GM19395 (cell line): ENCODE results near the gene SMG6.
A peak's percentile ranks its signal among the peaks of the same experiment; 100 is the strongest.

Experiments
- ATAC-seq: cut with Tn5 transposase; IDR thresholded peaks from one replicate; pipeline ENCODE4 v1.9.1; 2021; ENCODE audit warnings: mild to moderate bottlenecking, moderate library complexity; ENCODE audit not compliant: unreplicated experiment

SMG6 gene

DNA sequence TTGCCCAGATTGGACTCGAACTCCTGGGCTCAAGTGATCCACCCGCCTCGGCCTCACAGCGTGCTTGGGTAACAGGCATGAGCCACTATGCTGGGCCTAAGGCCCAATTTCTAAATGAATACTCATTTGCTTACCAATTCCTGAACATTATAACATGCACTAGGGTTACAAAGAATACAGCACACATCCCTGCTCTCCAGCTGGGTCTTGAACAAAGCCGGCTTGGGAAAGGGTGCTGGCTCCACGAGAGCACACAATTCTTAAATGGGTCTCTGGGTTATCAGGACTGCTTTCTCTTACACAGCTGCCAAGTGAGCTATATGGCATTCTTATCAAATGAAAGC lies 190.3 kb downstream of the SMG6 start:
- no peak for ATAC-seq

DNA sequence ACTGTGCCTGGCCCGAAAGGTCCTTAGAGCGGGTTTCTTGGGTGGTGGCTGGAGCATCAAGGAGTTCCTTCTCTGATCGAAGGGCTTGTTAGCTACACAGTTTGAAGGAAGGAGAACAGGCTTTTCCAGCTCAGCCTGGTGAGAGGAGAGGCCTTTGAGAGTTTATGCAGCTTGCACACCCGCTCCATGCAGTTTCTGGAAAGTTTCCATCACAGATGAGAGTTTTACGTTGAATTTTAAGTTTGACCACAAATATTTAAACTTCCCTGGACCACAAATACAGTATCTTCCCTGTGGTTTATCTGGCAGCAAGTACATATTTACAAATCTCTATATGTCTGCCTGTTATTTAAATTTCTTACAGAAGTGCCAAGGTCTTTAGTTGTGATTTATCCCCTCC lies 191.9 kb downstream of the SMG6 start:
- ATAC-seq: no peak

- ATAC-seq: no peak
These were observed 193.1 kb downstream of the SMG6 start for GRCh38 chr17:2110436-2110835.

DNA sequence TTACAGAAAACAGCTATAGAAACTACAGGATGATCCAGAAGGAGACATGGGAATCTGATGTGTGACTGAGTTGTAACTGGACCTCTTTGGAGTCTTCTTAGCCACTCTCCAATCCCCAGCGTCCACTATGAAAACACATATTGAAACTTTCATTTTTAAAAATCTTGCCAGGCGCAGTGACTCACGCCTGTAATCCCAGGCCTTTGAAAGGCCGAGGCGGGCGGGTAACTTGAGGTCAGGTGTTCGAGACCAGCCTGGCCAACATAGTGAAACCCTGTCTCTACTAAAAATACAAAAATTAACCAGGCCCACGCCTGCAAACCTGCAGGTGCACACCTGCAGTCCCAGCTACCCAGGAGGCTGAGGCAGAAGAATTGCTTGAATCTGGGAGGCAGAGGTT lies 195.4 kb downstream of the SMG6 start:
- no peak for ATAC-seq

DNA sequence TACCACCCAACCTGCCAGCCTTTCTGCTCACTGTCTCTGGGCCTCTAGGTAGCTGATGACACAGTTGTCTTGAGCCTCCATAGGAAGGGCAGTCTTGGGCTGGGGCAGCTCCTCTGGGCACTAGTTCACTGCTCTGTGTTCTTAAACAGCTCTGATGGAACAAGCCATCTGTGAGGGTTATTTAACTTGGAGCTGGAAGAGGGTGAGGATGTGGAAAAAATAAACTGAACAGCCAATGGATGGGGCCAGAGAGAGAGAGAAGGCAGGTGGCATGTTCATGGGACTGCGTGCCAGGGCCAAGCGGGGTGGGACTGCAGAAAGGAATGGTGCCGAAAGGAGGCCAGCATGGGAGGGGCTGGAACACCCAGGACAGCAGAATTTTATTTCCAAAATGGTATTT lies 196.1 kb downstream of the SMG6 start:
- no peak for ATAC-seq

DNA sequence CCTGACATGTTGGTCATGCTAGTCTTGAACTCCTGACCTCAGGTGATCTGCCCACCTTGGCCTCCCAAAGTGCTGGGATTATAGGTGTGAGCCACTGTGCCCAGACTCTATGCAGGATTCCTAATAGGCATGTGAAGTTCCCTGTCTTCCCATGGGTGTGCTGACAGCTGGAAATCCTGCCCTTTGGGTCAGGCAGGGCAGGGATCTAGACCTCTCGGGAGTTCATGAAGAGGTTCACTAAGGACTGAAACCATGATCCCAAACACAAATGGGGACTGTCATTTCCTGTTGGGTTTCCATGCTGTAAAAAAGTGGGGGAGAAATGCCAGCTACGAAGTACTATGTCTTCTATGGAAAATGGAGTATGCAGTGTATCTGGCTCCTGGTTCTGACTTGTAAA lies 196.5 kb downstream of the SMG6 start:
- ATAC-seq: no peak

GRCh38 chr17:2106308-2106955 lies 197.2 kb downstream of the SMG6 start:
- no peak for ATAC-seq

GRCh38 chr17:2105663-2106062 lies 197.9 kb downstream of the SMG6 start:
- ATAC-seq: no peak

DNA sequence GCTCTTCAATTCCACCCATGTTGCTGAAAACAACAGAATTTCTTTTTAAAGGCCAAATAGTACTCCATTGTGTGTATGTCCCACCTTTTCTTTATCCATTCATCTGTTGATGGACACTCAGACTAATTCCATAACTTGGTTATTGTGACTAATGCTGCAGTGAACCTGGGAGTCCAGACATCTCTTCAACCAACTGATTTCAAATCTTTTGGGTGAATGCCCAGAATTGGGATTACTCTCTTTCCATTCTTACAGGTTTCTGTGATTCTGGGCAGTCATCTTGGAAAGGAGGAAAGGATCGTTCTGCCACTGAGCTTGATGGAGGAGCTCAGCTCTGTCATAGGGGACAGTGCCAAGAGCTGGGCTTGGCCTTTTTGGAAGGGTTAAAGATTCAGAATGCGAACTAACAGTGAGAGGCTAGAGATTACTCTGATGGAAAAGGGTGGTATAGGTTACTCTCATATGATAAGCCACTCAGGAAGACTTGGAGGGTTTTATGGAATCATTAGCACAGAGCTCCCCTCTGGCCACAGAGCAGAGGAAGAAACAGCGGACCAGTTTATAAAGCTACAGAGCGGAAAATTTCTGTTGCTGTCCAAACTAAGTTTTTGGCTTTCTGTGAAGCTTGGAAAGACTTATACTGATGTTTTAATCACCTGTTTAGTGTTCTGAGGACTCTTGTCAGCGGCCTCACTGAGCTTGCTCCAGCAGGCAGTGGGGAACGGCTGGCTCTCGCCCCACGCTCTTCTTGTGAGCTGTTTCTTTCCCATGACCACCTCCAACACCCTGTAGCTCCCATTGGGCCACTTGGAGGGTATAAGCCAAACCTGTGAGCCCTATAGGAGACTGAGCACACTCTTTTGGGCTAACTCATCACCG lies 200.4 kb downstream of the SMG6 start:
- no peak for ATAC-seq

DNA sequence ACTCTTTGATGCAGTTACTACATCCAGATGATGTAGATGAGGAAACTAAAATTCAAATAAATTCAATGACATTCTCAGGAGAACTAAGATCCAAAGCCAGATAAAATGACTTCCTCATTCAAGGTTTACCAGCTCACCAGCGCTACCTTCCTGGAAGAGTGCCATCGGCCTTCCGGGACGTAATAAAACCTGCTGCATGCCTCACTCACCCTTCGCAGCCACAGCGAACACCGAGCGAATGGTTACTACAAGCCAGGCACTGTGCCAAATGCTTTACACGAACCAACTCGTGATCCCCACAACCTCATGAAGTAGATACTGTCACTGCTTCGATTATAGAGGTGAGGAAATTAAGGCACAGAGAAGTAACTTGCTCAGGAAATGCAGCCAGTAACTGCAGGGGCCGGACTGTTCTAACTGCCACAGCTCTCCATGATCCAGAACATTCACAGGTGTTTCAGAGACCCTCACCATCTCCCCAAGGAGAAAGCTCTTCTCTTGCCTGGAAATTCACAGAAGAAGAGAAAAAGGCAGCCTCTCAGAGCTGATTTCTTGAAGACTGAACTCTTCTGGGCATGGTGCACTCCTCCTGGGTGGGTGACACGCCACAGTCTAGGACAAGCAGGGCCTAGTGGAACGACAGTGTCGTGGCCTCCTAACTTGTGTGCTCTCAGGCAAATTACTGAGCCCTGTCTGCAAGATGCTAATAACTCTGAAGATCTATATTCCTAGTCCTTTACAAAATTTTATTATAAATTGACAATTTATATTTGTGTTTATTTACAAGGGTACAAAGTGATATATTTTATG lies 201.9 kb downstream of the SMG6 start:
- no peak for ATAC-seq

DNA sequence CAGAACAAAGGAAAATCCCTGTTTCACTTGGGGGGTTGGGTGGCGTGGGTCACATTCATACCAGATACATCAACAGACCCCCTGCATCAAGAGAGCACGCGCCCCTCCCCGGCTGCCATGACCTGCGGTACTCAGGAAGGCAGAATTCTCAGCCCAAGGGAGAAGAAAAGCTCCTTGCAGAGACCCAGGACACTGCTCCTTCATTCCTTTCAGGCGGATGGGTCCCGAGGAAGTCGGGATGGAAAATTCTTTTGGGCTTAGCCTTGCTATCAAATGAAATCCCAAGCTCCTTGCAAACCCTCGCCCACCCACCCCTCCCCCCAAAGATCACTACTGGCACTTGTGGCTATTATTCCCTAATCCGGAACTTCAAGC lies 208.1 kb downstream of the SMG6 start:
- no peak for ATAC-seq

- ATAC-seq: no peak
These were observed 208.6 kb downstream of the SMG6 start for GRCh38 chr17:2094891-2095535.

DNA sequence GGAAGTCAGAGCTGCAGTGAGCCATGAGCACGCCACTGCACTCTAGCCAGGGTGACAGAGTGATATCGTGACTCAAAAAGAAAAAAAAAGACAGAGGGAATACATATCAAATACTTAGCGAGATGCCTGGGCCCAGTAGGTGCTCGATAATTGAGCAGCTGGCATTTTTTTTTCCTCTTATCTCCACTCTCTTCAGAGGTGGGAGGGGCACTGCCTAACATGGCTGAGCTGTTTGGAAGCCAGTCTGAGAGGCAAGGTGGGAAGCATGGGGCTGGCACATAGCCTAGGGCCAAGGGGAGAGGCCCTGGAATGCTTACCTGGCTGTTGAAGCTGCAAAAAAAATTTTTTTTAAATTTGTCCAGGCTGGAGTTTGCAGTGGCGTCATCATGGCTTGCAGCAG lies 210.2 kb downstream of the SMG6 start:
- no peak for ATAC-seq

GRCh38 chr17:2092253-2092652 lies 211.3 kb downstream of the SMG6 start:
- no peak for ATAC-seq

- no peak for ATAC-seq
These were observed 212.6 kb downstream of the SMG6 start for GRCh38 chr17:2090804-2091534.

DNA sequence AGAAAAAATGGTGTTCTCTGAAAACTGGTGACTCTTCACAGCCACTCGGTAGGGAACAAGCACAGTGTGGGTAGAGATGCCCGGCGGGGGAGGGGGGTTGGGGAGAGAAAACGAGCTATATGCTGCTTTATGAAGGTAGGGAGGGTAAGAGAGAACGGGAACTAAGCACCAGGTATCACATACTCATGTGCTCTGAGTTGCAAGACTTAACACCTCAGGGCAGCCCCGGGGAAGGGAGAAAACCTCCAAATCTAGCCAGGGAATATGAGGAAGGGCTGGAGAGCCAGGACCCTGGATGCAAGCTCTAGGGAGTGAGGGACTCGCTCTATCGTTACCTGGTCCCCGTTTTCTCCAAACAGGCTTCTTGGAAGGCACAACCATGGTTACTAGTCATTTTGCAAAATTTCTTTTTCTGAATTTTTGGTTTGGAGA lies 213.4 kb downstream of the SMG6 start:
- ATAC-seq: no peak

GRCh38 chr17:2089021-2089422 lies 214.6 kb downstream of the SMG6 start:
- ATAC-seq: peak; percentile 29

DNA sequence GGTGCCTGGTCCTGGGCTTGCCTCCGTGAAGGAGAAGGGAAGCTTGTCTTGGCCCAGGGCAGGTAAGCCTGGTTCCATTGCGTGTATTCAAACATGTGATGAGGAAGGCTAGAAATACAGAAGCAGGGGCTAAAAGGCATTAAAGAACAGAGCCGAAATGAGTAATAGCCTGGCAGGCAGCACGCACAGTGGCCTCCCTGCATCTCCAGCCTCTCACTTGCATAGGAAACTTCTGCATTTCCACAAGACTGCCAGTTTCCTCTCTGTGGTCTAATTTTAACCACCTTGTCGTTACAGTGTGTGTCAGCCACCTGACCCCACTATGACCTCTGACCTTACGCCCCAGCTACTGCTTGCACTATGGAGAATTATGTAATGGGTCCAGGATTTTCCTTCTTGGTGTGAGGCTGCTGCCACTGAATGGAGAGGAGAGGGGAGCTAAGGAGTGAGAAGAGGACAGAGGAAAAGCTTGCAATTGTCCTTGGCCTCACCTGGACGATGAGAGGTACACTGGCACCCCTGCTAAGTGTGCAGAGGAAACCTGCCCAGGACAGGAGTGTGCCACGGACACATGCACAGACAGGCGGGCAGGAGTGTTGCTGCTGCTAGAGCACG lies 215.9 kb downstream of the SMG6 start:
- ATAC-seq: no peak

- ATAC-seq: no peak
These were observed 217.3 kb downstream of the SMG6 start for GRCh38 chr17:2086306-2086705.

DNA sequence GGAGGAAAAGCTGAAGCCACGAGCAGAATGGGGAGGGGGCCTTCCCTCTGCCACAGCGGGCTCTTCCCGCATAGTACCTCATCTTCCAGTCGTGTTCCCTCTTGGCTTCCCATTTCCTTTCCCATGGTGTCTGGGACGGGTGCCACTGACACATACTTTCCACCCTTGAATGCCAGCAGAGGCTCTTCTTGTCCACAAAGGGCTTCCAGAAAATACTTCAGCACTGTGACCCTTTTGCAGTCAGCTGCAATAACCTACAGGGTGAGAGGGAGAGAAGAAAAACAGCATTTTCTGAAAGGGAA lies 218.0 kb downstream of the SMG6 start:
- ATAC-seq: no peak
